ENCODE results near the gene GNL3L.
"Not testable (repeated sequence)": the region's sequence is repeated elsewhere in the genome, so short reads cannot be mapped to it uniquely, and the experiment has no call there.

The GNL3L gene

DNA sequence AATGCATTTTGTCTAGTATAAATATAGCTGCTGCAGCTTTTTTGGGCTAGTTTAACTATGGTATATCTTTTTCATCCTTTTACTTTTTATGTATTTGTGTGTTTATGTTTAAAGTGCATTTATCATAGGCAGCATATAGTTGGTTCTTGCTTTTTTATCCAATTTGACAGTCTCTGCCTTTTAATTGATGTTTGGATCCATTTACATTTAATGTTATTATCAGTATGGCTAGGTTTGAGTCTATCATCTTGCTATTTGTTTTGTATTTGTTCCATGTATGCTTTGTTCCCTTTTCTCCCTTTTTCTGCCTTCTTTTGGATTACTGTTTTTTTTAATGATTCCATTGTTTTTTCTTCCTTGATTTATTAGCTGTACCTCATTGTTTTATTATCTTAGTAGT, 40.3 kb downstream of the GNL3L start:
- no peak for DNase-seq (ENCODE audit: low spot score)

DNA sequence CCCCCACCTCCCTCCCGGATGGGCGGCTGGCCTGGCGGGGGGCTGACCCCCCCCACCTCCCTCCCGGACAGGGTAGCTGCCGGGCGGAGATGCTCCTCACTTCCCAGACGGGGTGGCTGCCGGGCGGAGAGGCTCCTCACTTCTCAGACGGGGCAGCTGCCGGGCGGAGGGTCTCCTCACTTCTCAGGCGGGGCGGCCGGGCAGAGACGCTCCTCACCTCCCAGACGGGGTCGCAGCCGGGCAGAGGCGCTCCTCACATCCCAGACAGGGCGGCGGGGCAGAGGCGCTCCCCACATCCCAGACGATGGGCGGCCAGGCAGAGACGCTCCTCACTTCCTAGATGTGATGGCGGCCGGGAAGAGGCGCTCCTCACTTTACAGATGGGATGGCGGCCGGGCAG, 42.6 kb downstream of the GNL3L start:
- not testable (repeated sequence) for DNase-seq (ENCODE audit: low spot score)

More for the DNA sequence above, 40.3 kb downstream of the GNL3L start:
- TF ChIP-seq, protein P1, sequence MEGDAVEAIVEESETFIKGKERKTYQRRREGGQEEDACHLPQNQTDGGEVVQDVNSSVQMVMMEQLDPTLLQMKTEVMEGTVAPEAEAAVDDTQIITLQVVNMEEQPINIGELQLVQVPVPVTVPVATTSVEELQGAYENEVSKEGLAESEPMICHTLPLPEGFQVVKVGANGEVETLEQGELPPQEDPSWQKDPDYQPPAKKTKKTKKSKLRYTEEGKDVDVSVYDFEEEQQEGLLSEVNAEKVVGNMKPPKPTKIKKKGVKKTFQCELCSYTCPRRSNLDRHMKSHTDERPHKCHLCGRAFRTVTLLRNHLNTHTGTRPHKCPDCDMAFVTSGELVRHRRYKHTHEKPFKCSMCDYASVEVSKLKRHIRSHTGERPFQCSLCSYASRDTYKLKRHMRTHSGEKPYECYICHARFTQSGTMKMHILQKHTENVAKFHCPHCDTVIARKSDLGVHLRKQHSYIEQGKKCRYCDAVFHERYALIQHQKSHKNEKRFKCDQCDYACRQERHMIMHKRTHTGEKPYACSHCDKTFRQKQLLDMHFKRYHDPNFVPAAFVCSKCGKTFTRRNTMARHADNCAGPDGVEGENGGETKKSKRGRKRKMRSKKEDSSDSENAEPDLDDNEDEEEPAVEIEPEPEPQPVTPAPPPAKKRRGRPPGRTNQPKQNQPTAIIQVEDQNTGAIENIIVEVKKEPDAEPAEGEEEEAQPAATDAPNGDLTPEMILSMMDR (IDR thresholded peaks at IDR 0.05; ENCODE audit: extremely low read depth, missing control alignments) = no peak

DNA sequence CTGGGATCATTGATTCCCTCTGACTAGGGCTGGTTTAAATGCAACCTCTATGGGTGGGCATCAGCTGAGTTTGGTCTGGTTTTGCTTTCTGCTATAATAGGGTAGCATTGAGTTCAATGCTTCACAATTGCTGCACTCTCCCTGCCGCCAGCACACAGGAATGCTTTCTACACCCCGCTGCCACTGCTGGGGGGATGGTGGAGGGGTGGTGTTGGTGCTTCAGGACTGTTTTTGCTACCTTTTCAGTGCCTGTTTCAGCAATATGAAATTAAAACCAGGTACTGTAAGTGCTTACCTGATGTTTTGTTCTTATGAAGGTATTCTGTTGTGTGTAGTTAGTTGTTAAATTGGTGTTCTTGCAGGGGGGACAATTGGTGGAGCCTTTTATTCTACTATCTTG, 67.7 kb downstream of the GNL3L start:
- TF ChIP-seq, protein P1 (IDR thresholded peaks at IDR 0.05; ENCODE audit: extremely low read depth, missing control alignments) = no peak
- DNase-seq (ENCODE audit: low spot score) = no peak

DNA sequence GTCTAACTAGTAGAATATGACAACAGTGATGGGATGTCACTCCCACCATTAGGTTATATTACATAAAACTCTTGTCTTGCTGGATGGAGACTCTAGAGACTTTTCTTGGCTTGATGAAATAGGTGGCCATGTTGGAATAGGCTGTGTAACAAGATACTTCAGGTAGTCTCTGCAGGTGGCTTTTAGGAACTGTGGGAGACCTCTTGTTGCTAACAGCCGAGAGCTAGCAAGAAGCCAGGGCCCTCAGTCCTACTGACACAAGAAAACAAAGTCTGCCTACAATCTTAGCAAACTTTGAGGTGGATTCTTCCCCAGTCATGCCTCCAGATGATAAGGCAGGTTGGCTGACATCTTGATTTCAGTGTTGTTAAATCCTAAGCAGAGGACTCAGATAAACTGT, 72.5 kb downstream of the GNL3L start:
- no peak for DNase-seq (ENCODE audit: low spot score)
- TF ChIP-seq, protein P1 (IDR thresholded peaks at IDR 0.05; ENCODE audit: extremely low read depth, missing control alignments) = no peak

All from GM20000 (cell line).